GM18520 (cell line): ENCODE measurements around the gene SH2B3.

Experiments used
- ATAC-seq: cut with Tn5 transposase; IDR thresholded peaks from one replicate; pipeline ENCODE4 v1.9.1; 2021; ENCODE audit not compliant: unreplicated experiment

Gene SH2B3

GRCh38 chr12:111443086-111443485 lies 37.4 kb downstream of the SH2B3 start:
- ATAC-seq: no peak

GRCh38 chr12:111443586-111443985 lies 37.9 kb downstream of the SH2B3 start:
- no peak for ATAC-seq

GRCh38 chr12:111444314-111444924 lies 38.7 kb downstream of the SH2B3 start:
- no peak for ATAC-seq

GRCh38 chr12:111444925-111445725 lies 39.4 kb downstream of the SH2B3 start:
- peak; percentile 88 for ATAC-seq

GRCh38 chr12:111445726-111446581 lies 40.2 kb downstream of the SH2B3 start:
- ATAC-seq: no peak

- no peak for ATAC-seq
Measured at GRCh38 chr12:111446631-111447570, 41.2 kb downstream of the SH2B3 start.

- no peak for ATAC-seq
Measured at GRCh38 chr12:111447571-111448265, 42.0 kb downstream of the SH2B3 start.

- ATAC-seq: no peak
Measured at GRCh38 chr12:111448266-111448830, 42.6 kb downstream of the SH2B3 start.

GRCh38 chr12:111448846-111449790 lies 43.4 kb downstream of the SH2B3 start:
- ATAC-seq: no peak

GRCh38 chr12:111450676-111451075 lies 45.0 kb downstream of the SH2B3 start:
- no peak for ATAC-seq

- ATAC-seq: no peak
Measured at GRCh38 chr12:111451232-111451631, 45.5 kb downstream of the SH2B3 start.

GRCh38 chr12:111451649-111452129 lies 46.0 kb downstream of the SH2B3 start:
- no peak for ATAC-seq

GRCh38 chr12:111453071-111453989 lies 47.6 kb downstream of the SH2B3 start:
- ATAC-seq: no peak

- no peak for ATAC-seq
Measured at GRCh38 chr12:111454311-111454710, 48.6 kb downstream of the SH2B3 start.

- ATAC-seq: no peak
Measured at GRCh38 chr12:111454716-111455447, 49.2 kb downstream of the SH2B3 start.

- ATAC-seq: no peak
Measured at GRCh38 chr12:111455448-111456320, 50.0 kb downstream of the SH2B3 start.
